Activated T-cell treated with anti-CD3 and anti-CD28 coated beads for 24 hours (primary cell): ENCODE results near the gene USP32.

Experiments used
- DNase-seq: peaks from one replicate; pipeline ENCODE4 v3.0.0-alpha.2; 2020; ENCODE audit warnings: low read depth

Gene USP32

DNA sequence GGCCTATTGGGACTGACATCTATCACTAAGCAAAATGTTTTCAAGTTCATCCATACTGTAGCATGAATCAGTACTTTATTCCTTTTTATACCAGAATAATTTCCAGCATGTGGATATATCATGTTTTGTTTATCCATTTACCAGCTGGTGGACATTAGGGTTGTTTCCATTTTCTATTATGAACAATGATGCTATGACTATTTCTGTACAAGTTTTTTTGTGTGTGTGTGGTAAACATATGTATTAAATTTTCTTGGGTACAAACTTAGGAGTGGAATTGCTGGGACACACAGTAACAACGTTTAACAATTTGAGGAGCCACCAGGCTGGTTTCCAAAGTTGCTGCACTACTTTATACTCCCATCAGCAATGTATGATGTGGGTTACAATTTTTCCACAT is 91.0 kb downstream of the USP32 start:
- no peak for DNase-seq

DNA sequence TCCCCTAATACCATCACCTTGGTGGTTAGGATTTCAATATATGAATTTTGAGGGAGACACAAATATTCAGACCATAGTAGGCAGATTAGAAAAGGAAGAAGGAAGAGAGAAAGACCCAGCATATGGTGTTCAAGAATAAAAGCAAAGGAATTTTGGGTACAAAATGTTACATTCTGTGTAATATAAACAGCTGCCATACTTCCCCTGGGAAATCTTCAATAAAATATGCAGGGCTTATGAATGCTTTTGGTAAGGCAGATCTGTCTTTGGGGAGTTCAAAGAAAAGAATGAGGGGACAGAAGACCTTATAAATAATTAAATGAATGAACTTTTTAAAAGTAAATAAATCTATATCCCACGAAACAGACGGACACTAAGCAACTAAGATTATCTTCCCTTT is 91.9 kb downstream of the USP32 start:
- DNase-seq, result no peak

DNA sequence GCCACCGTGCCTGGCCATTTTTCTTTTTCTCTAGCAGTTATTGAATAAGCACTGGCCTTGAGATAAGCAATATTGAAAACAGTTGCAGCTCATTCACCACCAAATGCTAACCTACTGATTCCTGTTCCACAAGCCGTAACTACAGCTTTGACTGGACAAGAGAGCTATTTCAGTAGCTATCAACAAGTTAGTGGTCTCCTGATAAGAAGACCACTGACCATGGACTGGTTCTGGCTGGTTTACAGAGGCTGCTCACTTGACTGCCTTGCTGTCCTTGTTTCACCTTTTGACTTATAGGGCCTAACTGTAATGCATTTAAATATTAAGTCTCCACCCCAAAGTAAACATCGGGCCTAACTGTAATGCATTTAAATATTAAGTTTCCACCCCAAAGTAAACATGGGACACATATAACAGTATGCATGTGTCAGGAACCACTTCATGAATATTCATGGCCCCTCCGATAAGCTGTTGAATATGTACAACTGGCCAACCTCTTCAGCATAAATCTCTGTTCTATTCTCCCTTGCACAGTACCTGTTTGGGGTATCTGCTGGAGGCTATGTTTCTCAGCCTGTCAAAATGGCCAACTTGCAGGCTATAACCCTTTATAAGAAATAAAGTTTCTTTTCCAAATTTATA is 94.1 kb downstream of the USP32 start:
- DNase-seq, result no peak

DNA sequence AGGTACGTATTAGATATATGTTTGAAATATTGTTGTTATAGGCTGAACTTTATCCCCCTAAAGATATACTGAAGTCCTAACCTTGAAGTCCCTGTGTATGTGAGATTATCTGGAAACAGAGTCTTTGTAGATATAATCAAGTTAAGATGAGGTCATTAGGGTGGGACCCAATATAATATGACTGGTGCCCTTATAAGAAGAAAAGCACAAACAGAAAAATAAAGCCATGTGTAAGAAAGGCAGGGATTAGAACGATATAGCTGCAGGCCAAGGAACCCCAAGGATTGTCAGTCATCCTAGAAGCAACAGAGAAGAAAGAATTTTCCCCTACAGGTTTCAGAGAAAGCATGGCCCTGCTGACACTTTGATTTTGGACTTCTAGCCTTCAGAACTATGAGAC is 95.8 kb downstream of the USP32 start:
- DNase-seq, result no peak

DNA sequence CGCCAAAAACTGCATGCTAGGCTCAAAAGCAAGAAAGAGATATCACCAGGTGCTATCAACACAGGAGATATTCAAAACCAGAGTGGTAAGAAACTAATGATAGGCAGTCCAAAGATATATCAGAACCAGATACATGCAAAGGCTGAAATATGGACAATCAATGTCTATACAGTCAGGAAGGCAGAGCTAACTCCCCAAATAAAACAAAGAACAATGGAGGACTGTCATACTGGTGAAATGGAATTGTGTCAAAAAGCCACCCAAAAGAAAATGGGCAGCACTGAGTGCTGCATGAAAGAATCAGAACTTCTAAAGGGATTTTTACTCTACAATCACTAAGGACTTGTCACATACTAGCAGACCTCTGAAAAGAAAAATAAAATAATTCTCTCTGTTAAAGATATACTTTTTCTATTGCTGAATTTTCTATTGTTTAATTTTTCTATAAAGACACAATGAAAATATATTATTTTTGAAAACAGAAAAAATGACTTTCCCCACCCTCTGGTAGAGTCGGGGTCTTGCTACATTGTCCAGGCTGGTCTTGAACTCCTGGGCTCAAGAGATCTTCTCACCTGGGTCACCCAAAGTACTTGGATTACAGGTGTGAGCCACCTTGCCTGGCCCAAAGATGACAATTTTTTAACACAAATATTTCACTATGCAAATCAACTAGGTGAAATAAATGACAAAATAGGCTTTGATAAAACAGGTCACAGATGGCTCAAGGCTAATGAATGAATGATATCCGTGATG is 98.2 kb downstream of the USP32 start:
- DNase-seq, result no peak

DNA sequence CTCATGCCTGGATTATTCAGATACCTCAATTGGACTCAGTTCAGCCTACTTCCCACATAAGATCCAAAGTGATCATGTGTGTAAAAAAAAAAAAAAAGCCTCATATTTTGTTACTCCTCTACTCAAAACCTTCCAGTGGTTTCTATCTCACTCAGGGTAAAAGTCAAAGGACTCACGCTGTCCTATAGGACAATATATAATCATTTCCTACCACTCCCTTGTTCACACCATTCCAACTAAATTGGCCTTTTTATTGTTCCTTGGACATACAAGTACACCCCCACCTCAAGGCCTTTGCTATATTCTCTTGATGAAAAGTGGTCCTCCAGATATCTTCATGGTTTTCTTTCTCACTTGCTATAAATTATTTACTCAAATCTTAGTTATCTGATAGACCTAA is 99.2 kb downstream of the USP32 start:
- no peak for DNase-seq

DNA sequence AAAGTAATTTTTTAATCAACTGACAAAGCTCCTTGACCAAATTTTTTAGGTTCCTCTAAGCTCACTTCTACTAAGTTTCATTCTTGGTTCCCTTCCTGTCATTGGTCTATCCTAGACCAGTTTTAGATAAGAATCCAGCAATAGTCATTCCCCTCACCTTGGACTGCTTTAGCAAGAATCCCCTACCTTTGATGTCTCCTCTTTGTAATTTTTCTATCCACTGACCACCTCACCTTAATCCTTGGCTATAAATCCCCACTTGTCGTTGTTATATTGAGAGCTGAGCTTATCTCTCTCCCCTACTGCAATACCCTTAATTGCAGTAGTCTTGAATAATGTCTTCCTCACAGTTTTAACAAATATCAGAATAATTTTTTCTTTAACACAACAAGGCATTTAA is 107.2 kb downstream of the USP32 start:
- DNase-seq, result no peak

DNA sequence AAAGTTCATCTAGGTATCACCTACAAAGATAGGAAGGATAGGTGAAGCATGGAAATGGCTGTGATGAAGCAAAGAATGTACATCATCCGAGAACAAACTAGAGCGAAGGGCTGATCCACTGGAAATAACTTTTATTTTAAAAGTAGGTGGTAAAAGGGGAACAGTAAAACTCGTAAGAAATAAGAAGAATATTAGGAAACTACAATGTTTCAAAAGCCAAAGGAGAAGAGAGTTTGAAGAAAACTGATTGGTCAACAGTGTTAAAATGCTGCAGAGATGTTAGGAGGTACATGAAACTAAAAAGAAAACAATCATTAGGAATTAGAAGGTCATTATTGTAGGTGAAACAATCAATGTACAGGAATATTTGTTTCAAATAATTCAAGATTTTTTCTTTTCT is 108.1 kb downstream of the USP32 start:
- no peak for DNase-seq

DNA sequence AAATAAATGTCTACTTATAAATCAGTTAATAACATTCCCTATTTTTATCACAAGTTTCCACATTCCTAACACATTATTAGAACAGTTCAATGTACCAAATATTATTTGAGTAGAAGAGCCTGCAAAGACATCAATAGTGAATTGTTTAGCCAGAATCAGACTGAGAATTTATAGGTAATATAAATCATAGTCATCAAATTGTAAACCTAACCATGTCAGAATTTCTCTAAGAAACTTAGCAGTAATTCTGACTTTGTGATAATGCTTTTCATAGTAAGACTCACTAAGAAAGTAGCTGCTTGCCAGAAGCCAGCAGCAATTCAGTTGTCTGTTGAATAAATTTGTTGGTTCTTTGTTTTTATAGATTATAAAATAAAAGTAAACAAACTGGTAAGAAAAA is 111.3 kb downstream of the USP32 start:
- no peak for DNase-seq

DNA sequence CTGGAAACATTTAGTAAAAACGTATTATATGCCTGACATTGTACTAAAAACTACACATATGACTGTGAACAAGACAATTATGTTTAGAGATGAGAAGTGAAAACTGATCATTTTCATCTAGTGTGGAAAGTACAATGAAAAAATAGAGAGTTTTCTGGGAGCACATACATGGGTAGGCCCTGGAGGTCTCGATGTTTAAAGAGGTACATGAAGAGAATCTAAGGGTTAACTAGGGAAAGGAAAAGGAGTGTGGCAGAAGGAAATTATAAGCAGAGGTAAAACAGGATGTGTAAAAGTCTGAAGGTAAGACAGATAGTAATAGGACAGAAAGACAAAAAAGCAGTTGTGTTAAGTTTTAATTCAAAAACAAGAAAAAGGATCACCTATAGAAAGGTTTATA is 113.7 kb downstream of the USP32 start:
- no peak for DNase-seq

DNA sequence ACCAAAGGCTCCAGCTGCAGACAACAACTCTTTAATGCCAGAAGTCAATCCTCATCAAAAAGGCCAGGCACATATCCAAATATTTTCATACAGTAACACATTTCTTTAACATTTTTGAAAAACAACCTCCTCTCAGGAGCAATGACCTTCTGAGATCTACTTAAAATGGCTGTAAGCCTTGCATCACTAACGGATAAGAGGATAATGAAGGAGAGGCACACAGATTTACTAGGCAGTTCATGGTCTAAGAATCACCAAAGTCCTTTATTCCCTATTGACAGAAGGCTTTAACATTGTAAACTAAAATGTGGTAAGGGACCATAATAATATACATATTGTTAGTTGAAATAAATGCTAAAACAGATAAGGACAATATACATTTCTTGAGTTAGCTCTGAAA is 114.7 kb downstream of the USP32 start:
- DNase-seq, result no peak

DNA sequence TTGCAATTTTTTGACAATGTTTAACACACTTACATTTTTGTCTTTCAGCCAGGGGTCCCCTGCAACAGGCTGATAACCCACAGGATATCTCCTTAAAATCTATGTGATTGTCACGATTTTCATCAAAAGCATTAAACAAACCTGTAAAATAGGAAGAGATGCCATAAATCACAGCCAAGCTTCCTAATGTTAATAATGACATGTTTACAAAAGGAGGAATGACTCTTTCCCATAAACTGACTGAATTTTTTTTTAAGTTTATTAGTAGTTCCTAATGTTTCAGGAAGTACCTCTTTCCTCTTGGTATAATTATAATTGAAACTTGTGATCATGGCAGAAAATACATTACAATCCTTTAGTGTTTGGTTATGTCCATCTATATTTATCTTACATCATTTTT is 122.5 kb downstream of the USP32 start:
- DNase-seq, result no peak

DNA sequence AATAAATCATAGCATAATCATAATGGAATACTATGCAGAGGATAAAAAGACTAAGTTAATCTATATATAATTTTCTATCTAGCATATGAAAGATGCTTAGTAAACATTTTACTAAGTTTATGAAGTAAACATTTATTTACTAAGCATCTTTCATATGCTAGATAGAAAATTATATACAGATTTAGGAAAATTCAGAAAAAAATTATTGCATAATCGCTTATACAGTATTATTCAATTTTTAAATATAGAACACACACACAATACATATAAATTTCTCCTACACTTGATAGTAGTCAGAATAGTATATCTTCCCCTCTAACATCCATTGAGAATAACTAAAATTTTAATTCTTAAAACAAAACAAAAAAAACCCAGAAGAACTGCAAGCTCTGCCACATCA is 131.4 kb downstream of the USP32 start:
- no peak for DNase-seq

DNA sequence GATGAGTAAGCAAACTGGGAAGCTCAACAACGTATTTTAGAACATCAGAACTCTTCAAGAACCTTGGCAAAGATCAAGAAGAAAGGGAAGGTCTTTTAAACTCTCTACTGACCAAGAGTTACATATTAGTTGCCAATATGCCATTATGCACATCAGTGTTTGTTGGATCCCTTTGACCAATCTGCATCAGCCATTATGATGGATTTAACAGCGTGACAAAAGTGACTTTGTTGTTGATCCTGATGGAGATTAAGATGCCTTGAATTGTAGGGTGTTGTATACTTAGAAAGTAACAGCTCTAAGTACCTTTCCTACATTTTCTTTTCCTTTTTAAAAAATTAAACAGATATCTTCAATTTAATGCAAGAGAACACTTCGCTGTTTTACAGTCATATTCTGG is 133.6 kb downstream of the USP32 start:
- DNase-seq, result no peak

DNA sequence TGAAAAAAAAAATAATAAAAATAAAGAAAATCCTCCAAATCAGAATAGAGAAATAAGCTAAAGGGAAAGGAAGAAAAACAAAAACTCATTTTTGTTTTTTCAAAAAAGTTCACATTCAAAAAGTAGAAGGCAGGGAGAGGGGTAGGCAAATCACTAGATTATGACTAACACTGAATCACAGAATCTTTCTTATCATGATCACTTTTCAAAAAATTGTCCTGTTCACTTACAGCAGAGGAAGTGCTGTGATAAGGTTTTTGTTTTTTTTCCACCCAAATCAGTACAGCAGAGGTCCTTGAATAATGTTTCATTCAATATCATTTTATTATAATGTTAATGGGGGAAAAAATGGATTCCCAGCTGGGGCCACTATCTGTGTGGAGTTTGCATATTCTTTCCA is 135.8 kb downstream of the USP32 start:
- no peak for DNase-seq

DNA sequence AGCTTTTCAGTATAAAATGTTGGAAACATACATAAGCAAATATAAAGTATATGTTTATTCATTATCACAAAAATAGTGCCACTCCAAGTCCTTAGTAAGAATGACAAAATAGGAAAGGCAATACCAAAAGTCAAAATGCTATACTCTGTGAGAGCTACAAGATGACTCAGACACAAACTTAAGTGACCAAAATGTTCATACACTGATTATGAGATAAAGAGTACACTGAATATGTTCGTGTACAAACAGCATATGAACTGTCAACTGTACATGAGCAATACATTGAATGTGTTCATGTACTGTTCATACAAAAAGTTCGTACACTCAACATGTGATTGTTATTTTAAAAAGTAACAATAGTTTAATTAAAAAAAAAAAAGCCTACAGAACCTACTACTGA is 138.9 kb downstream of the USP32 start:
- no peak for DNase-seq

DNA sequence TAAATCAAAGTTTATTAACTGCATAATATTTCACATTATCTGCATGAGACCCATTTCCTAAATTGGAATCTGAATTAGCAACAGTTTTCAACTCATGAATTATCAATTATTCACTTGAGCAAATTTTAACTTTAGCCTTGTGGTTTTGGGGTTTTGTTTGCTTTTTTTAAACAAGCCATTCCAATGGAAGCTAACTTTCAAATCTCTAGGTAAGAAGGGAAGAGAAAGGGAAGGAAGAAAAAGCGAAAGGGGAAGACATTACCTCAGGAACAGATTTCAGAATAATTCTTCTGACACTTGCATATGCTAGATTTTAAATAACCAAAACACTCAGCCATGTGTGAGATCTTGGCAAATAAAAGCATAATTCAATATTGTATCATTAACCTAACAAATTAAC is 139.5 kb downstream of the USP32 start:
- DNase-seq, result no peak

DNA sequence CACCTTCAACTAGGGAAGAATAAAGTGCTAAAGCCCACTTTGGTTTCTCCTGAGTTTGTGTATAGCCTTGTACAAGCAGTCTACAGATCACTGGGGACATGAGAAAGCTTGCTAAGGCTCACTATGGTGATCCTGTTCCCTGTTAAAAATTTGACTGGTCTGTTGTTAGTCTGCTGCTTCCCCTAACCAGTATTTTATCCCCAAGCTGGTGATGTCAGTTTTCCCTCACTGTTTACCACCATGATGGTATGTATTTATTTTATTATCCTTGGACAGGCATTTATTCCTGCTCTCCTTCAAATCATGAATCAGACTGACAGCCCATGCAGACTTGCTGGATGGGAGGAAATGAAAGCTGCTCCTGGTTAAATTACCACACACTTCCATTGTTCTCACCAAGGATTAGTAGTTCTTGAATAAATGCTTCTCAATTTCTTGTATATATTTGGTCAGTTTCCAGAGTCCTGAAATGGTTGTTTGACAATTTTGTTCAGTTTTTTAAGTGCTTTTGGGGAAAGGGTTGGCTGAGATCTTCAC is 142.6 kb downstream of the USP32 start:
- DNase-seq, result no peak

DNA sequence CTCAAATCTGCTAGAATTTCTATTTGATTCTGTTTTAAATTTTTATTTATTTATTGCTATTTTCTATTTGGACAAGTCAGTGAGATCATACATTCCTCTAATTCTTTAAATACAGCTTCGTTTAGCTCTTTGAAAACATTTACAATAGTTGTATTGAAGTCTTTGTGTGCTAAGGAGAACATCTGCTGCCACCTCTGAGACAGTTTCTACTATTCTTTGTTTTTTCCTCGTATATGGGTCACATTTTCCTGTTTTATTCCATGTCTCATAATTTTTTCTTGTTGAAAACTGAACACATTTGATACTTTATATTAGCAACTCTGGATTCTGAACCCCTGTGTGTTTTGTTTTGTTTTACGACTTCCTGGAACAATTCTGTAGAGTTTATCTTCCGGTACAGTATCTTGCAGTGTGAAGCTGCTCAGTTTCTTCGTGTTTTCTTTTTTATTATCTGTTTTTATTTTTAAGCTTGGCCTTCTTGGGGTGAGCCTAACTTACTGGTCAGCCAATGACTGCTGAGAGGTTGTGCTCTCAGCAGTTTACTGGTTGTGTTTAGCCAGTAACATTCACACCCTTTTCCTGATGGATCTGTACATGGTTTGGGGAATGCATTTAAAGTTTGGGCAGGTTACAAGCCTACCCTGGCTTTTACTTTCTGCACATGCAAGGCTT is 143.2 kb downstream of the USP32 start:
- no peak for DNase-seq

DNA sequence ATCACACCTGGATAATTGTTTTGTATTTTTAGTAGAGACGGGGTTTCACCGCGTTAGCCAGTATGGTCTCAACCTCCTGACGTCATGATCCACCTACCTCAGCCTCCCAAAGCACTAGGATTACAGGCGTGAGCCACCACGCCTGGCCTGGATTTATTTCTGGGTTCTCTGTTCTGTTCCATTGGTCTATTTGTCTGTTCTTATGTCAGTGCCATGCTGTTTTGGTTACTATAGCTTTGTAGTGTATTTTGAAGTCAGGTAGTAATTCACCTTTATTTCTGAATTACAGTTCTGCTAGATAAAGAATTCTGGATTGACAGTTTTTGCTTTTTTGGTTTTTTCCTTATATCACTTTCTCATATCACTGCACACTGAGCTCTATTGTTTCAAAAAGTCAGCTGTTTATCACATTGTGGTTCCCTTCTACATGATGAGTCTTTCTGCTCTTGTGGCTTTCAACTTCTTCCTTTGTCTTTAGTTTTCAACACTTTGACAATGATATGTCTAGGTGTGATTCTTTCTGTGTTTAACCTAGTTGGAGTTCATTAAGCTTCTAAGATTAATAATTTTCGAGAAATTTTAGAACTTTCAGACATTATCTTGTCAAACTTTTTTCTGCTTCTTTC is 144.0 kb downstream of the USP32 start:
- no peak for DNase-seq

DNA sequence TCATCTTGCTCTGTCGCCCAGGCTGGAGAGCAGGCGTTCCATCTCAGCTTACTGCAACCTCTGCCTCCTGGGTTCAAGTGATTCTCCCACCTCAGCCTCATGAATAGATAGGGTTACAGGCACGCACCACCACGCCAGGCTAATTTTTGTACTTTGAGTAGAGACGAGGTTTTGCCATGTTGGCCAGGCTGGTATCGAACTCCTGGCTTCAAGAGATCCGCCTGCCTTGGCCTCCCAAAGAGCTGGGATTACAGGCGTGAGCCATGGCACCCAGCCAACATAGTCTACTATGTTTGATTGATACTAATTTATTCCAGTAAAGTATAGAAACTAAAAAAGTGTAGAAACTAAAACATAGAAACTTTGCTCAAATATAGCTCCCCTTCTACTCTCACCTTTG is 147.3 kb downstream of the USP32 start:
- no peak for DNase-seq

DNA sequence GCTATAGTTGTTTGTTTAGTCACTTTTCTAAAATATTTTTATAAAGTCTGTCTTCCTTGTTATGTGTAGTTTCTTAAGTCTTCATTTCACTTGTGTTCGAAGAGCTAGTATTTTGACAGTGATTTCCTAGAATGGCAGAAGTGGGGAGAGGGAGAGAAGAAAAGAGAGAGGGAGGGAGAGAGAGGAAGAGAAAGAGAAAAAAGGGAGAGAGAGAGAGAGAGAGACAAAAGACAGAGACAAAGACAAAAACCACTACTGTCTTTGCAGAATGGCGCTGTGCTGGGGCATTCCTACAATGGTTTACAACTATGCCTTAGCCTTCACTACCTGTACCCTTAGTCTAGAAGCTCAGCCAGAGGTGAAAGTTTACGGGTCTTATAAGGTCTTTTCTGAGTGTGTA is 151.6 kb downstream of the USP32 start:
- DNase-seq, result no peak

DNA sequence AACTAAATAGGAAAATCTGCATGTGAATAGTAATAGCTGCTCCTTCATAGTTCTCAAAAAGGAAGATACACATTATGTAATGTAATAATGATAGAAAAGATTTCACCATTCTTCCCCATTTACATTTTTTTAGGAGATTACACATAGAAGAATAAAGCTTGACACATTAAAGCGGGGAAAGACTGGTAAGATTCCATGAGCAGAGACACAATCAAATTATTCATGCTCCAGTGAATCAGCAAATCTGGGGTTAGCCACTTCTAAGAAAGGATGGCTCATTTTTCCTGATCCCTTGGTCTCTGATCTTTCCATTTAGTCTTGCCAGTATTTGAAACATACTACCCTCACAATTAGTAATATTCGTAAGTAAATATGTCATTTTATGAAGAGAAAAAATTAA is 160.2 kb downstream of the USP32 start:
- DNase-seq, result no peak
